GM12878 (cell line): Measurements from ENCODE around the gene SSBP2.

Source experiments
- ATF7 ChIP-seq: fragments of 450-650 bp; IDR thresholded peaks from 2 replicates; pipeline ENCODE4 v1.6.1; 2016; ENCODE audit warnings: low read depth, mild to moderate bottlenecking
- CREM ChIP-seq: IDR thresholded peaks from 2 replicates; pipeline ENCODE4 v1.6.1; 2014; ENCODE audit warnings: antibody characterized with exemption, low read depth
- CTCF ChIP-seq, 3 experiments: IDR thresholded peaks in 2 of 3; conservative IDR thresholded peaks in 1 of 3; 2 replicates each; pipeline ENCODE4 v1.5.1; 2011; ENCODE audit warnings: low read depth in 3 of 3, low read length in 3 of 3, mild to moderate bottlenecking in 3 of 3, control low read depth in 2 of 3, moderate library complexity in 2 of 3, inconsistent platforms in 1 of 3, mixed read lengths in 1 of 3; ENCODE audit not compliant: control insufficient read depth in 2 of 3, insufficient read depth in 1 of 3; ENCODE audit errors: extremely low read depth in 1 of 3
- EP300 ChIP-seq, 2 experiments: fragments of 150-350 bp in 1 of 2; IDR thresholded peaks; 2 replicates each; pipeline ENCODE4 v1.6.1; 2011 to 2012; ENCODE audit warnings: low read depth in 2 of 2, low read length in 2 of 2, borderline replicate concordance in 1 of 2, improper control_type of control experiment in 1 of 2, inconsistent platforms in 1 of 2; ENCODE audit not compliant: control insufficient read depth in 1 of 2
- EZH2 ChIP-seq: IDR thresholded peaks from 2 replicates; pipeline ENCODE4 v1.6.1; 2012; ENCODE audit warnings: low read depth, mild to moderate bottlenecking, control low read depth, inconsistent platforms, low read length, borderline replicate concordance; ENCODE audit not compliant: control insufficient read depth
- MTA3 ChIP-seq: IDR thresholded peaks from 2 replicates; pipeline ENCODE4 v1.6.1; 2012; ENCODE audit warnings: low read length, inconsistent platforms, borderline replicate concordance
- MXI1 ChIP-seq: fragments of 150-350 bp; IDR thresholded peaks from 2 replicates; pipeline ENCODE4 v1.6.1; 2011; ENCODE audit warnings: low read depth, mild to moderate bottlenecking, inconsistent platforms, low read length, improper control_type of control experiment
- POLR2A ChIP-seq: IDR thresholded peaks from 2 replicates; pipeline ENCODE4 v1.6.1; 2011; ENCODE audit warnings: low read depth, mild to moderate bottlenecking, low read length
- REST ChIP-seq: IDR thresholded peaks from 2 replicates; pipeline ENCODE4 v1.6.1; 2012; ENCODE audit warnings: mild to moderate bottlenecking, low read depth, low read length

GRCh38 chr5:81785322-81785721 lies 34.4 kb upstream of the SSBP2 start:
- TF ChIP-seq CTCF (IDR thresholded peaks at IDR 0.05 in 2 of 3, conservative IDR thresholded peaks at IDR 0.05 in 1 of 3; ENCODE audit: control insufficient read depth in 2 of 3, extremely low read depth in 1 of 3, insufficient read depth in 1 of 3, low read depth in 3 of 3, low read length in 3 of 3) (no peak), MXI1 (no peak), POLR2A (no peak), MTA3 (no peak), EZH2 (no peak), EP300 (IDR thresholded peaks at IDR 0.05; ENCODE audit: borderline replicate concordance in 1 of 2, control insufficient read depth in 1 of 2, low read depth in 2 of 2, low read length in 2 of 2) (no peak), CREM (no peak), ATF7 (no peak), REST (no peak)
